Measurements from ENCODE around the gene TENM4. TPM values are rescaled to one million over a fixed set of nuclear protein-coding genes. Genes with fewer than 3 reads are reported as not detected.

Gene TENM4
- polyA plus RNA-seq (2012; rRNA removed) = 6.0 and 16.7 TPM in 2 replicates
- polyA plus RNA-seq (2012; cell fraction: cytosol; rRNA removed) = 6.6 and 14.2 TPM in 2 replicates
- polyA plus RNA-seq (2012; cell fraction: nucleus; rRNA removed) = 16.8 and 18.6 TPM in 2 replicates

DNA sequence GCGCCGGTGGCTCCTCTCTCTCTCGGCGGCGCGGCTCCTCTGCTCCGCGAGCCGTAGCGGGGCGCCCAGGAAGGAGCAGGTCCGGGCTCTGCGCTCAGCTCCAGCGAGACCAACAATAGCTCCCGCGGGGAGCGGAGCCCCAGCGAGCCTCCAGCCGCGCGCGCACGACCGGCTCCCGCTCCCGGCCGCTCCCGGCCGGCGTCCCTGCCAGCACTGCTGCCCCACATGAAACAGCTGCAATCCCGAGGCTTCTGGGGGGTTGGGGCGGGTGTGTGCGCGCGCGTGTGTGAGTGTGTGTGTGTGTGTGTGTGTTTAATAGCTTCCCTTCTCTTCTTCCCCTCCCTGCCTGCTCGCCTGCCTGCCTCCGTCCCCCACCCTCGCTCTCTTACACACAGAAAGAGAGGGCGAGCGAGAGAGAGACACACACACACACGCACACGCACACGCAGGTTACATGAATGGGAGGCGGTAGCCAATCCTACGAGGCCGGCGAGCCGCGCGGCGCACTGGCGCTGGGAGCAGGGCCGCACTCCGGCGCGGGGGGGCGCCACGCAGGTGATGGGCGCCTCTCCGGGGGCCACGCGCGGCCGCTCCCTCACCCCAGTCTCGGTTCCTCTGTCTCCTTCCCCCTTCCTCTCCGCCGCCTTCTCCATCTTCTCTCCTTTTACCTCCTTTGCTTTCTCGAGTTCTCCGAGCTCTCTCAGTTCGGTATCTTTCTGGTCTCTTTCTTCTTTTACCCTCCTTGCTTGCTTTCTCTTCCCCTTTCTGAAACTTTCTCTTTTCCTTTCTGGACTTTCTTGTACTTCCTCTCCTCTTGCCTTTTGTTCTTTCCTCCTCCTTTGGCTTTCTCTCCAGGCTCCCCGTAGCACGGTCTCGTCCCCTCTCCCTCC, at the start of gene TENM4:
Gene TENM4 (minus strand): TSS at position 460 of the 890 bp plus-strand sequence. CDS start 371,086 bp downstream, outside the sequence.
- H3K9me2 ChIP-seq = no peaks in the 10 kb centered on the region
- H3K4me1 ChIP-seq (ENCODE audit: control insufficient read depth in 1 of 2, insufficient read depth in 2 of 2, low read depth in 1 of 2, low read length in 1 of 2) = peaks cover 9 to 22% of the 10 kb centered on the region in 2 experiments; a peak in 2 of 4 replicates
- 12% methylated on average over 37 of the region's 74 CpGs for WGBS (ENCODE audit: low lambda C conversion rate)
- TF ChIP-seq NFIC (IDR thresholded peaks at IDR 0.05; ENCODE audit: borderline replicate concordance) (peak; percentile 21; the same call in 1 of the 2 replicates), SIN3A (IDR thresholded peaks at IDR 0.05; ENCODE audit: borderline replicate concordance, low read depth, low read length) (0 out of 2 replicates have a peak, but pooled peaks have one; percentile 44), REST (IDR thresholded peaks at IDR 0.05; ENCODE audit: low read depth, low read length) (0 out of 2 replicates have a peak, but pooled peaks have one; percentile 10), RCOR1 (IDR thresholded peaks at IDR 0.05; ENCODE audit: low read length) (no peak), RAD21 (IDR thresholded peaks at IDR 0.05; ENCODE audit: low read length) (peak; percentile 36; the same call in 1 of the 2 replicates), YY1 (IDR thresholded peaks at IDR 0.05; ENCODE audit: low read depth) (no peak), MXI1 (IDR thresholded peaks at IDR 0.05; ENCODE audit: low read depth, low read length) (peak; percentile 48), MAX (IDR thresholded peaks at IDR 0.05; ENCODE audit: low read depth) (peak; percentile 51; the same call in 1 of the 2 replicates), TEAD4 (IDR thresholded peaks at IDR 0.05; ENCODE audit: borderline replicate concordance, insufficient read depth) (peak; percentile 46; the same call in 1 of the 2 replicates), TCF12 (IDR thresholded peaks at IDR 0.05) (peak; percentile 16; the same call in 1 of the 2 replicates), ELF1 (IDR thresholded peaks at IDR 0.05) (no peak), SMC3 (IDR thresholded peaks at IDR 0.05; ENCODE audit: low read depth, low read length) (peak; percentile 6; the same call in 1 of the 2 replicates), POLR2AphosphoS5 (IDR thresholded peaks at IDR 0.05; ENCODE audit: low read depth, low read length) (peak; percentile 18; the same call in 1 of the 2 replicates), TAF1 (IDR thresholded peaks at IDR 0.05; ENCODE audit: borderline replicate concordance, low read depth, low read length) (0 out of 2 replicates have a peak, but pooled peaks have one; percentile 32)
- TF ChIP-seq, protein P1, sequence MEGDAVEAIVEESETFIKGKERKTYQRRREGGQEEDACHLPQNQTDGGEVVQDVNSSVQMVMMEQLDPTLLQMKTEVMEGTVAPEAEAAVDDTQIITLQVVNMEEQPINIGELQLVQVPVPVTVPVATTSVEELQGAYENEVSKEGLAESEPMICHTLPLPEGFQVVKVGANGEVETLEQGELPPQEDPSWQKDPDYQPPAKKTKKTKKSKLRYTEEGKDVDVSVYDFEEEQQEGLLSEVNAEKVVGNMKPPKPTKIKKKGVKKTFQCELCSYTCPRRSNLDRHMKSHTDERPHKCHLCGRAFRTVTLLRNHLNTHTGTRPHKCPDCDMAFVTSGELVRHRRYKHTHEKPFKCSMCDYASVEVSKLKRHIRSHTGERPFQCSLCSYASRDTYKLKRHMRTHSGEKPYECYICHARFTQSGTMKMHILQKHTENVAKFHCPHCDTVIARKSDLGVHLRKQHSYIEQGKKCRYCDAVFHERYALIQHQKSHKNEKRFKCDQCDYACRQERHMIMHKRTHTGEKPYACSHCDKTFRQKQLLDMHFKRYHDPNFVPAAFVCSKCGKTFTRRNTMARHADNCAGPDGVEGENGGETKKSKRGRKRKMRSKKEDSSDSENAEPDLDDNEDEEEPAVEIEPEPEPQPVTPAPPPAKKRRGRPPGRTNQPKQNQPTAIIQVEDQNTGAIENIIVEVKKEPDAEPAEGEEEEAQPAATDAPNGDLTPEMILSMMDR (IDR thresholded peaks at IDR 0.05) = peak; percentile 63
- TF ChIP-seq, protein P2, sequence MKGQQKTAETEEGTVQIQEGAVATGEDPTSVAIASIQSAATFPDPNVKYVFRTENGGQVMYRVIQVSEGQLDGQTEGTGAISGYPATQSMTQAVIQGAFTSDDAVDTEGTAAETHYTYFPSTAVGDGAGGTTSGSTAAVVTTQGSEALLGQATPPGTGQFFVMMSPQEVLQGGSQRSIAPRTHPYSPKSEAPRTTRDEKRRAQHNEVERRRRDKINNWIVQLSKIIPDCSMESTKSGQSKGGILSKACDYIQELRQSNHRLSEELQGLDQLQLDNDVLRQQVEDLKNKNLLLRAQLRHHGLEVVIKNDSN (IDR thresholded peaks at IDR 0.05; ENCODE audit: borderline replicate concordance, low read depth) = 0 out of 2 replicates have a peak, but pooled peaks have one; percentile 5
- peaks cover 16% of the 10 kb centered on the region for H3F3A ChIP-seq (replicated peaks; ENCODE audit: insufficient read depth)
- H3K4me3 ChIP-seq (ENCODE audit: low read depth in 2 of 2, low read length in 1 of 2) = peak within 1 kb of the TSS; percentile 91 to 92
- H3K4me2 ChIP-seq = peak within 1 kb of the TSS; percentile 99
- peak within 1 kb of the TSS; percentile 86 for H3K9ac ChIP-seq
- H3K27me3 ChIP-seq (ENCODE audit: insufficient read depth) = no peaks in the 10 kb centered on the region
- no peaks in the 10 kb centered on the region for H3K36me3 ChIP-seq (replicated peaks in 1 of 2; ENCODE audit: control insufficient read depth in 1 of 2, insufficient read depth in 2 of 2, low read length in 1 of 2)
- H3K9me3 ChIP-seq = no peaks in the 10 kb centered on the region
- H3K79me2 ChIP-seq (ENCODE audit: insufficient read depth) = peaks cover 47% of the 10 kb centered on the region
- H4K20me1 ChIP-seq (ENCODE audit: insufficient read depth) = no peaks in the 10 kb centered on the region; the same call in 1 of the 2 replicates
- peak within 1 kb of the TSS; percentile 86 for H2AFZ ChIP-seq (ENCODE audit: low read depth)
- CTCF ChIA-PET = interaction anchor here (0.6 to 3.8 kb wide), 36 partner anchors 8 to 795 kb away, joined by 3 to 21 read pairs (median 4); no protein-coding TSS in a partner anchor
- peak; percentile 86 for DNase-seq
- peak within 1 kb of the TSS; percentile 76 to 91 for H3K27ac ChIP-seq (ENCODE audit: low read depth in 2 of 2, low read length in 1 of 2)
- POLR2A ChIA-PET = interaction anchor here (0.9 to 1.3 kb wide), 2 partner anchors 22 to 341 kb away, joined by 3 to 4 read pairs; no protein-coding TSS in a partner anchor

Measured in SK-N-SH (cell line).